Measurements from ENCODE around the gene ATXN1.
A peak's percentile ranks its signal among the peaks of the same experiment; 100 is the strongest.

ATXN1 gene

GRCh38 chr6:16474772-16475493, 286.3 kb downstream of the ATXN1 start:
- no peak for TF ChIP-seq CTCF (IDR thresholded peaks at IDR 0.05; ENCODE audit: extremely low read depth, missing control alignments)
- no peak for DNase-seq (ENCODE audit: low spot score)

- no peak for DNase-seq (ENCODE audit: low spot score)
- TF ChIP-seq CTCF (IDR thresholded peaks at IDR 0.05; ENCODE audit: extremely low read depth, missing control alignments) = no peak
These were observed 287.1 kb downstream of the ATXN1 start for GRCh38 chr6:16473908-16474771.

- no peak for TF ChIP-seq CTCF (IDR thresholded peaks at IDR 0.05; ENCODE audit: extremely low read depth, missing control alignments)
- peak; percentile 34 for DNase-seq (ENCODE audit: low spot score)
These were observed 287.9 kb downstream of the ATXN1 start for GRCh38 chr6:16473184-16473907.

GRCh38 chr6:16472349-16473069, 288.8 kb downstream of the ATXN1 start:
- TF ChIP-seq CTCF (IDR thresholded peaks at IDR 0.05; ENCODE audit: extremely low read depth, missing control alignments) = no peak
- no peak for DNase-seq (ENCODE audit: low spot score)

GRCh38 chr6:16471910-16472297, 289.4 kb downstream of the ATXN1 start:
- no peak for DNase-seq (ENCODE audit: low spot score)
- no peak for TF ChIP-seq CTCF (IDR thresholded peaks at IDR 0.05; ENCODE audit: extremely low read depth, missing control alignments)

- TF ChIP-seq CTCF (IDR thresholded peaks at IDR 0.05; ENCODE audit: extremely low read depth, missing control alignments) = no peak
- DNase-seq (ENCODE audit: low spot score) = no peak
These were observed 289.9 kb downstream of the ATXN1 start for GRCh38 chr6:16471222-16471909.
